ENCODE measurements around the gene SLC9A2. TPM values are rescaled to one million over a fixed set of nuclear protein-coding genes. Genes with fewer than 3 reads are reported as not detected.
A peak's percentile ranks its signal among the peaks of the same experiment; 100 is the strongest.

SLC9A2 gene
- total and polyA plus RNA-seq, 2 of the 13 experiments (the other 11 are each of a cell fraction or from before 2014, with no cell fraction given): 0.02 TPM; not detected in 1

DNA sequence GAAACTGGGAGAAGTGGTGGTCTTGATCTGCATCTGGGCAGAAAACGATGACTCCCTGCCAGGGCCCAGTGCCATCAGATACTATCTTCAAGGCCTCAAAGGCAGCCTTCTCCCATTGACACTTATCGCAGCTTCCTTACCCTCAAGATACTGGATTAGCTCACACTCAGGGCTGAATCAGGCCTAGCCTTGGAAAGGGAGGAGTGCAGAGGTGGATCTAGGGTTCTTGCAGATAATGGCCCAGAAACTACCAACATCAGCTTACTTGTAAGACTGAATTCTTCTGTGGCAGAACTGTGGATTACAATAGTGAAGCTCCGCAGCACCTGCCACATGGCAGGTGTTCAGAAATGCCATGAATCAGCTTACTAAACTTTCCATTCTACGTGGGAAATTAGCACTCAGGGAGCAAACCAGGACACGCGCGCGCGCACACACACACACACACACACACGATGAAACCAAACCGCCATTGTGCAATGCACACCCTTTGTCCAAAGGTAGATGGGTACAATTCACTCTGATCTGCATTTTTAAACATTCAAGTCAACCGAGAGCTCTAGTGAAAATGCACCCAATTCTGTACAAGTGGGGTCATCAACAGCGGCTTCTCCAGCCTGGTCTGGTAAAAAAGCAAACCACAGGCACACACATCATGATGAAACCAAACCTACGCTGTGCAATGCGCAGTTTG lies 116.2 kb downstream of the SLC9A2 start (continued):
- TF ChIP-seq, protein P1, sequence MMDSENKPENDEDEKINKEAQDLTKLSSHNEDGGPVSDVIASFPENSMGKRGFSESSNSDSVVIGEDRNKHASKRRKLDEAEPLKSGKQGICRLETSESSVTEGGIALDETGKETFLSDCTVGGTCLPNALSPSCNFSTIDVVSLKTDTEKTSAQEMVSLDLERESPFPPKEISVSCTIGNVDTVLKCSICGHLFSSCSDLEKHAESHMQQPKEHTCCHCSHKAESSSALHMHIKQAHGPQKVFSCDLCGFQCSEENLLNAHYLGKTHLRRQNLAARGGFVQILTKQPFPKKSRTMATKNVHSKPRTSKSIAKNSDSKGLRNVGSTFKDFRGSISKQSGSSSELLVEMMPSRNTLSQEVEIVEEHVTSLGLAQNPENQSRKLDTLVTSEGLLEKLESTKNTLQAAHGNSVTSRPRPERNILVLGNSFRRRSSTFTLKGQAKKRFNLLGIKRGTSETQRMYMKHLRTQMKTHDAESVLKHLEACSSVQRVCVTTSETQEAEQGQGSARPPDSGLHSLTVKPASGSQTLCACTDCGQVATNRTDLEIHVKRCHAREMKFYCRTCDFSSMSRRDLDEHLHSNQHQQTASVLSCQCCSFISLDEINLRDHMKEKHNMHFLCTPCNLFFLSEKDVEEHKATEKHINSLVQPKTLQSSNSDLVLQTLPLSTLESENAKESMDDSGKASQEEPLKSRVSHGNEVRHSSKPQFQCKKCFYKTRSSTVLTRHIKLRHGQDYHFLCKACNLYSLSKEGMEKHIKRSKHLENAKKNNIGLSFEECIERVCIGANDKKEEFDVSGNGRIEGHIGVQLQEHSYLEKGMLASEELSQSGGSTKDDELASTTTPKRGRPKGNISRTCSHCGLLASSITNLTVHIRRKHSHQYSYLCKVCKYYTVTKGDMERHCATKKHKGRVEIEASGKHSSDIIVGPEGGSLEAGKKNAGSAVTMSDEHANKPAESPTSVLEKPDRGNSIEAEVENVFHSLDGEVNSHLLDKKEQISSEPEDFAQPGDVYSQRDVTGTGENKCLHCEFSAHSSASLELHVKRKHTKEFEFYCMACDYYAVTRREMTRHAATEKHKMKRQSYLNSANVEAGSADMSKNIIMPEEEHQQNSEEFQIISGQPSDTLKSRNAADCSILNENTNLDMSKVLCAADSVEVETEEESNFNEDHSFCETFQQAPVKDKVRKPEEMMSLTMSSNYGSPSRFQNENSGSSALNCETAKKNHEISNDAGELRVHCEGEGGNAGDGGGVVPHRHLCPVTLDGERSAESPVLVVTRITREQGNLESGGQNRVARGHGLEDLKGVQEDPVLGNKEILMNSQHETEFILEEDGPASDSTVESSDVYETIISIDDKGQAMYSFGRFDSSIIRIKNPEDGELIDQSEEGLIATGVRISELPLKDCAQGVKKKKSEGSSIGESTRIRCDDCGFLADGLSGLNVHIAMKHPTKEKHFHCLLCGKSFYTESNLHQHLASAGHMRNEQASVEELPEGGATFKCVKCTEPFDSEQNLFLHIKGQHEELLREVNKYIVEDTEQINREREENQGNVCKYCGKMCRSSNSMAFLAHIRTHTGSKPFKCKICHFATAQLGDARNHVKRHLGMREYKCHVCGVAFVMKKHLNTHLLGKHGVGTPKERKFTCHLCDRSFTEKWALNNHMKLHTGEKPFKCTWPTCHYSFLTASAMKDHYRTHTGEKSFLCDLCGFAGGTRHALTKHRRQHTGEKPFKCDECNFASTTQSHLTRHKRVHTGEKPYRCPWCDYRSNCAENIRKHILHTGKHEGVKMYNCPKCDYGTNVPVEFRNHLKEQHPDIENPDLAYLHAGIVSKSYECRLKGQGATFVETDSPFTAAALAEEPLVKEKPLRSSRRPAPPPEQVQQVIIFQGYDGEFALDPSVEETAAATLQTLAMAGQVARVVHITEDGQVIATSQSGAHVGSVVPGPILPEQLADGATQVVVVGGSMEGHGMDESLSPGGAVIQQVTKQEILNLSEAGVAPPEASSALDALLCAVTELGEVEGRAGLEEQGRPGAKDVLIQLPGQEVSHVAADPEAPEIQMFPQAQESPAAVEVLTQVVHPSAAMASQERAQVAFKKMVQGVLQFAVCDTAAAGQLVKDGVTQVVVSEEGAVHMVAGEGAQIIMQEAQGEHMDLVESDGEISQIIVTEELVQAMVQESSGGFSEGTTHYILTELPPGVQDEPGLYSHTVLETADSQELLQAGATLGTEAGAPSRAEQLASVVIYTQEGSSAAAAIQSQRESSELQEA (CRISPR knock-in tag; IDR thresholded peaks at IDR 0.05; ENCODE audit: not compliant biosample characterization): no peak
- no peak for TF ChIP-seq ZNF562 (CRISPR knock-in tag; IDR thresholded peaks at IDR 0.05; ENCODE audit: borderline replicate concordance)
- no peak for TF ChIP-seq KLF6 (CRISPR knock-in tag; IDR thresholded peaks at IDR 0.05)
- no peak for TF ChIP-seq DR1 (CRISPR knock-in tag; IDR thresholded peaks at IDR 0.05)
- no peak for TF ChIP-seq ZNF83 (CRISPR knock-in tag; IDR thresholded peaks at IDR 0.05; ENCODE audit: borderline replicate concordance)
- no peak for TF ChIP-seq GTF2F1 (IDR thresholded peaks at IDR 0.05; ENCODE audit: low read length)
- TF ChIP-seq ZNF318 (CRISPR knock-in tag; IDR thresholded peaks at IDR 0.05): no peak
- TF ChIP-seq NAIF1 (CRISPR knock-in tag; IDR thresholded peaks at IDR 0.05; ENCODE audit: borderline replicate concordance): peak; percentile 26; the same call in 1 of the 2 replicates
- no peak for TF ChIP-seq ZNF619 (CRISPR knock-in tag; IDR thresholded peaks at IDR 0.05)
- no peak for TF ChIP-seq SP140L (CRISPR knock-in tag; IDR thresholded peaks at IDR 0.05; ENCODE audit: borderline replicate concordance)
- TF ChIP-seq ZNF160 (CRISPR knock-in tag; IDR thresholded peaks at IDR 0.05): no peak
- TF ChIP-seq SIN3B (IDR thresholded peaks at IDR 0.05; ENCODE audit: low read length): no peak
- peak; percentile 80 for TF ChIP-seq RXRA (CRISPR knock-in tag; IDR thresholded peaks at IDR 0.05)
- no peak for TF ChIP-seq CC2D1A (CRISPR knock-in tag; IDR thresholded peaks at IDR 0.05)

All from HepG2 (cell line).